GM12891 (cell line): ENCODE measurements around the gene NUDT16L1.

ENCODE experiments used
- PAX5 ChIP-seq: IDR thresholded peaks from 2 replicates; pipeline ENCODE4 v1.6.1; 2011; ENCODE audit warnings: low read length, moderate library complexity, mild to moderate bottlenecking; ENCODE audit not compliant: insufficient read depth, severe bottlenecking
- POLR2A ChIP-seq: IDR thresholded peaks from 2 replicates; pipeline ENCODE4 v1.6.1; 2011; ENCODE audit warnings: low read depth, low read length, control low read depth
- POLR2AphosphoS5 ChIP-seq: IDR thresholded peaks from 2 replicates; pipeline ENCODE4 v1.6.1; 2011; ENCODE audit warnings: low read depth, low read length, control low read depth
- POU2F2 ChIP-seq: IDR thresholded peaks from 2 replicates; pipeline ENCODE4 v1.6.1; 2011; ENCODE audit warnings: low read depth, mild to moderate bottlenecking, control low read depth, low read length, moderate library complexity
- SPI1 ChIP-seq: IDR thresholded peaks from 2 replicates; pipeline ENCODE4 v1.6.1; 2011; ENCODE audit warnings: low read depth, low read length, control low read depth
- TAF1 ChIP-seq: IDR thresholded peaks from 2 replicates; pipeline ENCODE4 v1.6.1; 2011; ENCODE audit warnings: low read depth, low read length, control low read depth

DNA sequence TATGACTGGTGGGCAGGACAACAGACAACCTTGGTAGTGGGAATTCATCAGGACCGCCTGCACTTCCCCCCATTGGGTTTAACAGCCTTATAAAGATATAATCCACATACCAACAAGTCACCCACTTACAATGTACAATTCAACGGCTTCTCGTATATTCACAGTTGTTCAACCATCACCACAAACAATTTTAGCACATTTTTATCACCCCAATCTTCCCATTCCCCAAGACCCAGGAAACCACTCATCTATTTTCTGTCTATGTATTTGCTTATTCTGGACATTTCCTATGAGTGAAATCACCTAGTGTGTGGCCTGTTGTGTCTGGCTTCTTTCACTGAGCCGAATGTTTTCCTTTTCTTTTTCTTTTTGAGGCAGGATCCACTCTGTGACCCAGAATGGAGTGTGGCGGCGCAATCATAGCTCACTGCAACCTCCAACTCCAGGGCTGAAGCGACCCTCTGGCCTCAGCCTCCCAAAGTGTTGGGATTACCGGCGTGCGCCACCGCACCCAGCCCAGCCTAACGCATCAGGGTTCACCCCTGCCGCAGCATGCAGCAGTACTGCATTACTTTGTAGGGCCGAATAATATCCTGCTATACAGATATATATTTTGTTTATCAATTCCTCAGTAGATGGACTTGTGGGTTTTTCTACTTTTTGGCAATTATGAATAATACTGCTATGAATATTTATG, 29.9 kb downstream of the NUDT16L1 start:
- TF ChIP-seq POLR2AphosphoS5, result no peak
- no peak for TF ChIP-seq POLR2A
- TF ChIP-seq TAF1, result no peak
- TF ChIP-seq POU2F2, result no peak
- TF ChIP-seq SPI1, result no peak
- no peak for TF ChIP-seq PAX5
